WTC11 (cell line): ENCODE measurements around the gene CCDC50. TPM values are rescaled to one million over a fixed set of nuclear protein-coding genes. Genes with fewer than 3 reads are reported as not detected.
A peak's percentile ranks its signal among the peaks of the same experiment; 100 is the strongest.

Experiments
- ATAC-seq: fragments of 200-7000 bp; cut with Tn5 transposase; 2 replicates; pipeline ENCODE4 v1.10.0; 2021; ENCODE audit warnings: mild to moderate bottlenecking, moderate library complexity
- CTCF ChIA-PET: fragments of 300-600 bp; sonication (Branson Sonifier 250); formaldehyde crosslinking; loops from one replicate; lab custom pipeline; 2021; ENCODE audit warnings: antibody characterized with exemption; lab: Charles Lee
- POLR2A ChIA-PET: fragments of 350-600 bp; sonication (Branson Sonifier 250); formaldehyde crosslinking; loops from one replicate; lab custom pipeline; 2021; ENCODE audit warnings: antibody characterized with exemption; lab: Charles Lee
- DNase-seq: peaks from one replicate; pipeline ENCODE4 v3.0.0; 2021; ENCODE audit warnings: low spot score
- H3K27ac Mint-ChIP-seq: 2 replicates; pipeline ENCODE4 v1.8.0; 2021; ENCODE audit warnings: mixed read lengths
- H3K27me3 Mint-ChIP-seq: 2 replicates; pipeline ENCODE4 v1.8.0; 2021; ENCODE audit warnings: low read depth, mild to moderate bottlenecking, moderate library complexity, mixed read lengths
- H3K36me3 Mint-ChIP-seq: 2 replicates; pipeline ENCODE4 v1.8.0; 2021; ENCODE audit warnings: mixed read lengths
- H3K4me1 Mint-ChIP-seq: 2 replicates; pipeline ENCODE4 v1.8.0; 2022; ENCODE audit warnings: mixed read lengths
- H3K4me3 Mint-ChIP-seq: 2 replicates; pipeline ENCODE4 v1.8.0; 2021; ENCODE audit warnings: mild to moderate bottlenecking, moderate library complexity, mixed read lengths
- H3K9me3 Mint-ChIP-seq: 2 replicates; pipeline ENCODE4 v1.8.0; 2021; ENCODE audit warnings: mixed read lengths
- ARID4B ChIP-seq: sonication (generic); formaldehyde crosslinking; IDR thresholded peaks from 2 replicates; pipeline ENCODE4 v1.8.0; 2023; ENCODE audit warnings: missing genetic modification reagents, mild to moderate bottlenecking, borderline replicate concordance
- ETV6 ChIP-seq: sonication (generic); formaldehyde crosslinking; IDR thresholded peaks from 2 replicates; pipeline ENCODE4 v1.8.1; 2022; ENCODE audit warnings: mild to moderate bottlenecking, missing genetic modification reagents
- GRHL2 ChIP-seq: fragments of 250-450 bp; sonication (Bioruptor Pico); IDR thresholded peaks from 2 replicates; pipeline ENCODE4 v1.8.0; 2022; ENCODE audit warnings: mild to moderate bottlenecking, moderate library complexity; ENCODE audit not compliant: insufficient replicate concordance, severe bottlenecking
- KAT7 ChIP-seq: sonication (generic); formaldehyde crosslinking; IDR thresholded peaks from 2 replicates; pipeline ENCODE4 v1.8.1; 2023; ENCODE audit warnings: missing genetic modification reagents, mild to moderate bottlenecking, borderline replicate concordance
- MXD4 ChIP-seq: fragments of 250-450 bp; sonication (Bioruptor Pico); IDR thresholded peaks from 2 replicates; pipeline ENCODE4 v1.8.0; 2021; ENCODE audit warnings: mild to moderate bottlenecking, moderate library complexity, borderline replicate concordance
- NFE2L1 ChIP-seq: sonication (generic); formaldehyde crosslinking; IDR thresholded peaks from 2 replicates; pipeline ENCODE4 v1.8.1; 2023; ENCODE audit warnings: missing genetic modification reagents
- NR2C2 ChIP-seq: sonication (generic); formaldehyde crosslinking; IDR thresholded peaks from 2 replicates; pipeline ENCODE4 v1.8.0; 2022; ENCODE audit warnings: mild to moderate bottlenecking, missing genetic modification reagents
- OVOL2 ChIP-seq: fragments of 250-450 bp; sonication (Bioruptor Pico); IDR thresholded peaks from 2 replicates; pipeline ENCODE4 v1.9.0; 2021; ENCODE audit warnings: mild to moderate bottlenecking, borderline replicate concordance
- PREB ChIP-seq: sonication (generic); formaldehyde crosslinking; IDR thresholded peaks from 2 replicates; pipeline ENCODE4 v1.8.1; 2022; ENCODE audit warnings: mild to moderate bottlenecking, missing genetic modification reagents, moderate library complexity, borderline replicate concordance
- SMAD3 ChIP-seq: sonication (generic); formaldehyde crosslinking; IDR thresholded peaks from 2 replicates; pipeline ENCODE4 v1.8.0; 2022; ENCODE audit warnings: missing genetic modification reagents, mild to moderate bottlenecking, borderline replicate concordance
- SOX15 ChIP-seq: fragments of 250-450 bp; sonication (Bioruptor Pico); IDR thresholded peaks from 2 replicates; pipeline ENCODE4 v1.9.0; 2021; ENCODE audit warnings: mild to moderate bottlenecking
- ZBTB21 ChIP-seq: sonication (generic); formaldehyde crosslinking; IDR thresholded peaks from 2 replicates; pipeline ENCODE4 v1.8.1; 2023; ENCODE audit warnings: mild to moderate bottlenecking, missing genetic modification reagents, borderline replicate concordance
- ZNF219 ChIP-seq: sonication (generic); formaldehyde crosslinking; IDR thresholded peaks from 2 replicates; pipeline ENCODE4 v1.8.0; 2023; ENCODE audit warnings: missing genetic modification reagents, mild to moderate bottlenecking, borderline replicate concordance
- total RNA-seq: library from RNA; stranded (reverse); gene quantifications from 3 replicates; pipeline ENCODE4 v1.2.3, GENCODE V29; 2021
- TF ChIP-seq, protein P1 (sequence below): sonication (generic); formaldehyde crosslinking; IDR thresholded peaks from 2 replicates; pipeline ENCODE4 v1.8.1; 2022; ENCODE audit warnings: mild to moderate bottlenecking, moderate library complexity, missing genetic modification reagents
- TF ChIP-seq, protein P2 (sequence below): sonication (generic); formaldehyde crosslinking; IDR thresholded peaks from 2 replicates; pipeline ENCODE4 v1.8.0; 2022; ENCODE audit warnings: mild to moderate bottlenecking, missing genetic modification reagents
- TF ChIP-seq, protein P3 (sequence below): sonication (generic); formaldehyde crosslinking; IDR thresholded peaks from 2 replicates; pipeline ENCODE4 v1.8.1; 2023; ENCODE audit warnings: mild to moderate bottlenecking, moderate library complexity, missing genetic modification reagents
- TF ChIP-seq, protein P4 (sequence below): fragments of 250-450 bp; sonication (Bioruptor Pico); IDR thresholded peaks from 2 replicates; pipeline ENCODE4 v1.9.0; 2021; ENCODE audit warnings: moderate library complexity, mild to moderate bottlenecking, inconsistent platforms, borderline replicate concordance
- TF ChIP-seq, protein P5 (sequence below): sonication (generic); formaldehyde crosslinking; IDR thresholded peaks from 2 replicates; pipeline ENCODE4 v1.8.1; 2022; ENCODE audit warnings: low read depth, mild to moderate bottlenecking, moderate library complexity, missing genetic modification reagents, borderline replicate concordance
- TF ChIP-seq, protein P6 (sequence below): sonication (generic); formaldehyde crosslinking; IDR thresholded peaks from 2 replicates; pipeline ENCODE4 v1.8.0; 2023; ENCODE audit warnings: missing genetic modification reagents

CCDC50 gene
- total RNA-seq, 1 experiment from 2014 or later: 33.1 TPM

DNA sequence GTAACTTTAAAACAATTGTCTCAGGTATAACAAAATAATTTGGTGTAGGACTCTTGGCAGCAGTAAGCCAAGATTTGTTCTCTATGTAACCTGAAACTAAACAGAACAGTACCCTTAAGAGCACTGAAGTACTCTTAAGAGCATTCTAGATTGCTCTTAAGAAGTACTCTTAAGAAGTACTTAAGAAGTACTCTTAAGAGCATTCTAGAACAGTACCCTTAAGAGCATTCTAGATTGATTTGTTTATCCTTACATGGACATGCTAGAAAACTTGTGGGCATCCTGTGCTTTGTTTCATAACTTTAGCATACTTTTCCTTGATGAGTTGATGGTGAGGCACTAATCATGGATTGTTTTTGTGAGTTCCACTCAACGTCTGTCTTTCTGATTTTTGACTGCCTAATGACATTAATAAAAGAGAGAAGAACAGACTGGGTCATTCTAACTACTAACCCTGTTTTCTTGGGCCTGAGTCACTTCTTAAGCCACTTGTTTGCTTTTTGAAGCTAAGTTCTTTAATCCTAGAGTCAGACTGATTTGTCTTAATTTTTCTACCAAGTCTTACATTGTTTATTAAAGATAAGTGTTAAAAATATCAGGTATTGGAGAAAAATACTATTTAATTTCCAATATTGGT, 58.4 kb downstream of the CCDC50 start:
- ChIA-PET POLR2A (no interaction called here), CTCF (no interaction called here)
- TF ChIP-seq, protein P1, sequence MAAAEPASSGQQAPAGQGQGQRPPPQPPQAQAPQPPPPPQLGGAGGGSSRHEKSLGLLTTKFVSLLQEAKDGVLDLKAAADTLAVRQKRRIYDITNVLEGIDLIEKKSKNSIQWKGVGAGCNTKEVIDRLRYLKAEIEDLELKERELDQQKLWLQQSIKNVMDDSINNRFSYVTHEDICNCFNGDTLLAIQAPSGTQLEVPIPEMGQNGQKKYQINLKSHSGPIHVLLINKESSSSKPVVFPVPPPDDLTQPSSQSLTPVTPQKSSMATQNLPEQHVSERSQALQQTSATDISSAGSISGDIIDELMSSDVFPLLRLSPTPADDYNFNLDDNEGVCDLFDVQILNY (CRISPR knock-in tag): no peak
- TF ChIP-seq, protein P2, sequence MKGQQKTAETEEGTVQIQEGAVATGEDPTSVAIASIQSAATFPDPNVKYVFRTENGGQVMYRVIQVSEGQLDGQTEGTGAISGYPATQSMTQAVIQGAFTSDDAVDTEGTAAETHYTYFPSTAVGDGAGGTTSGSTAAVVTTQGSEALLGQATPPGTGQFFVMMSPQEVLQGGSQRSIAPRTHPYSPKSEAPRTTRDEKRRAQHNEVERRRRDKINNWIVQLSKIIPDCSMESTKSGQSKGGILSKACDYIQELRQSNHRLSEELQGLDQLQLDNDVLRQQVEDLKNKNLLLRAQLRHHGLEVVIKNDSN (CRISPR knock-in tag): no peak
- TF ChIP-seq ZNF219 (CRISPR knock-in tag) (no peak), ZBTB21 (CRISPR knock-in tag) (no peak), ETV6 (no peak), GRHL2 (CRISPR knock-in tag) (no peak), SOX15 (CRISPR knock-in tag) (no peak), PREB (CRISPR knock-in tag) (no peak), MXD4 (CRISPR knock-in tag) (no peak), SMAD3 (no peak), NR2C2 (CRISPR knock-in tag) (no peak), KAT7 (CRISPR knock-in tag) (no peak)
- TF ChIP-seq, protein P3, sequence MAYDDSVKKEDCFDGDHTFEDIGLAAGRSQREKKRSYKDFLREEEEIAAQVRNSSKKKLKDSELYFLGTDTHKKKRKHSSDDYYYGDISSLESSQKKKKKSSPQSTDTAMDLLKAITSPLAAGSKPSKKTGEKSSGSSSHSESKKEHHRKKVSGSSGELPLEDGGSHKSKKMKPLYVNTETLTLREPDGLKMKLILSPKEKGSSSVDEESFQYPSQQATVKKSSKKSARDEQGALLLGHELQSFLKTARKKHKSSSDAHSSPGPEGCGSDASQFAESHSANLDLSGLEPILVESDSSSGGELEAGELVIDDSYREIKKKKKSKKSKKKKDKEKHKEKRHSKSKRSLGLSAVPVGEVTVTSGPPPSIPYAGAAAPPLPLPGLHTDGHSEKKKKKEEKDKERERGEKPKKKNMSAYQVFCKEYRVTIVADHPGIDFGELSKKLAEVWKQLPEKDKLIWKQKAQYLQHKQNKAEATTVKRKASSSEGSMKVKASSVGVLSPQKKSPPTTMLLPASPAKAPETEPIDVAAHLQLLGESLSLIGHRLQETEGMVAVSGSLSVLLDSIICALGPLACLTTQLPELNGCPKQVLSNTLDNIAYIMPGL (CRISPR knock-in tag): no peak
- TF ChIP-seq, protein P4, sequence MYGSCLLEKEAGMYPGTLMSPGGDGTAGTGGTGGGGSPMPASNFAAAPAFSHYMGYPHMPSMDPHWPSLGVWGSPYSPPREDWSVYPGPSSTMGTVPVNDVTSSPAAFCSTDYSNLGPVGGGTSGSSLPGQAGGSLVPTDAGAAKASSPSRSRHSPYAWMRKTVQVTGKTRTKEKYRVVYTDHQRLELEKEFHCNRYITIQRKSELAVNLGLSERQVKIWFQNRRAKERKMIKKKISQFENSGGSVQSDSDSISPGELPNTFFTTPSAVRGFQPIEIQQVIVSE (CRISPR knock-in tag): no peak
- H3K27me3 Mint-ChIP-seq: no peaks in the 10 kb centered on the region
- H3K27ac Mint-ChIP-seq: no peak overlapping the region
- H3K36me3 Mint-ChIP-seq: peaks cover 18% of the 10 kb centered on the region
- ATAC-seq: no peak
- H3K9me3 Mint-ChIP-seq: no peaks in the 10 kb centered on the region
- H3K4me3 Mint-ChIP-seq: no peak overlapping the region
- no peak for DNase-seq
- H3K4me1 Mint-ChIP-seq: peaks cover 47% of the 10 kb centered on the region

GRCh38 chr3:191388823-191389222, 59.6 kb downstream of the CCDC50 start:
- ChIA-PET POLR2A (no interaction called here), CTCF (no interaction called here)
- no peak overlapping the region for H3K4me3 Mint-ChIP-seq
- H3K9me3 Mint-ChIP-seq: no peaks in the 10 kb centered on the region
- no peak for ATAC-seq
- 0 out of 2 replicates have a peak overlapping the region, but pooled peaks have one; percentile 19 for H3K27ac Mint-ChIP-seq
- H3K36me3 Mint-ChIP-seq: peaks cover 18% of the 10 kb centered on the region
- DNase-seq: no peak
- TF ChIP-seq ZBTB21 (CRISPR knock-in tag) (no peak), NFE2L1 (no peak), ARID4B (CRISPR knock-in tag) (no peak), OVOL2 (no peak)
- TF ChIP-seq, protein P5, sequence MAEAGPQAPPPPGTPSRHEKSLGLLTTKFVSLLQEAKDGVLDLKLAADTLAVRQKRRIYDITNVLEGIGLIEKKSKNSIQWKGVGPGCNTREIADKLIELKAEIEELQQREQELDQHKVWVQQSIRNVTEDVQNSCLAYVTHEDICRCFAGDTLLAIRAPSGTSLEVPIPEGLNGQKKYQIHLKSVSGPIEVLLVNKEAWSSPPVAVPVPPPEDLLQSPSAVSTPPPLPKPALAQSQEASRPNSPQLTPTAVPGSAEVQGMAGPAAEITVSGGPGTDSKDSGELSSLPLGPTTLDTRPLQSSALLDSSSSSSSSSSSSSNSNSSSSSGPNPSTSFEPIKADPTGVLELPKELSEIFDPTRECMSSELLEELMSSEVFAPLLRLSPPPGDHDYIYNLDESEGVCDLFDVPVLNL (CRISPR knock-in tag): no peak
- TF ChIP-seq, protein P6, sequence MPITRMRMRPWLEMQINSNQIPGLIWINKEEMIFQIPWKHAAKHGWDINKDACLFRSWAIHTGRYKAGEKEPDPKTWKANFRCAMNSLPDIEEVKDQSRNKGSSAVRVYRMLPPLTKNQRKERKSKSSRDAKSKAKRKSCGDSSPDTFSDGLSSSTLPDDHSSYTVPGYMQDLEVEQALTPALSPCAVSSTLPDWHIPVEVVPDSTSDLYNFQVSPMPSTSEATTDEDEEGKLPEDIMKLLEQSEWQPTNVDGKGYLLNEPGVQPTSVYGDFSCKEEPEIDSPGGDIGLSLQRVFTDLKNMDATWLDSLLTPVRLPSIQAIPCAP: no peak
- H3K4me1 Mint-ChIP-seq: peaks cover 44% of the 10 kb centered on the region
- H3K27me3 Mint-ChIP-seq: no peaks in the 10 kb centered on the region
